Fibroblast of lung (primary cell): ENCODE measurements around the gene KPNB1. TPM values are rescaled to one million over a fixed set of nuclear protein-coding genes. Genes with fewer than 3 reads are reported as not detected.
A peak's percentile ranks its signal among the peaks of the same experiment; 100 is the strongest.

Experiments used
- DNase-seq, 2 donors: peaks; one replicate each; pipeline versions ENCODE4 v3.0.0 to v3.0.0-alpha.2; 2010; ENCODE audit warnings: low read depth in 2 of 2
- H2AFZ ChIP-seq: 2 replicates; pipeline ENCODE4 v1.5.1; 2012; ENCODE audit warnings: low read length, control low read depth, inconsistent platforms
- H3K27ac ChIP-seq: 2 replicates; pipeline ENCODE4 v1.5.1; 2011; ENCODE audit warnings: low read length, control low read depth; ENCODE audit not compliant: insufficient read depth
- H3K27me3 ChIP-seq: 2 replicates; pipeline ENCODE4 v1.5.1; 2011; ENCODE audit warnings: mild to moderate bottlenecking, low read length; ENCODE audit not compliant: control insufficient read depth, insufficient read depth
- H3K36me3 ChIP-seq: 2 replicates; pipeline ENCODE4 v1.5.1; 2011; ENCODE audit warnings: low read length; ENCODE audit not compliant: control insufficient read depth, insufficient read depth
- H3K4me1 ChIP-seq: 2 replicates; pipeline ENCODE4 v1.5.1; 2011; ENCODE audit warnings: low read length; ENCODE audit not compliant: control insufficient read depth, insufficient read depth; ENCODE audit errors: extremely low read depth
- H3K4me2 ChIP-seq: 2 replicates; pipeline ENCODE4 v1.5.1; 2011; ENCODE audit warnings: low read length, control low read depth; ENCODE audit not compliant: insufficient read depth; ENCODE audit errors: extremely low read depth
- H3K4me3 ChIP-seq, 4 experiments: fragments of 200-600 bp in 1 of 4; sonication (generic) in 1 of 4; replicated peaks in 1 of 4; 2 replicates each; pipeline ENCODE4 v1.5.1; 2011 to 2016; ENCODE audit warnings: low read length in 4 of 4, low read depth in 3 of 4, mild to moderate bottlenecking in 3 of 4, control low read depth in 2 of 4, inconsistent platforms in 1 of 4, mixed read lengths in 1 of 4; ENCODE audit not compliant: insufficient read depth in 1 of 4; ENCODE audit errors: control extremely low read depth in 1 of 4
- H3K79me2 ChIP-seq: 2 replicates; pipeline ENCODE4 v1.5.1; 2012; ENCODE audit warnings: mild to moderate bottlenecking, low read length, inconsistent platforms; ENCODE audit not compliant: control insufficient read depth, insufficient read depth
- H3K9ac ChIP-seq: 2 replicates; pipeline ENCODE4 v1.5.1; 2011; ENCODE audit warnings: mild to moderate bottlenecking, low read length, control low read depth; ENCODE audit not compliant: insufficient read depth
- H3K9me3 ChIP-seq: 2 replicates; pipeline ENCODE4 v1.5.1; 2012; ENCODE audit warnings: low read depth, low read length; ENCODE audit not compliant: control insufficient read depth, insufficient read depth
- H4K20me1 ChIP-seq: 2 replicates; pipeline ENCODE4 v1.5.1; 2011; ENCODE audit warnings: low read length; ENCODE audit not compliant: control insufficient read depth, insufficient read depth; ENCODE audit errors: extremely low read depth
- CTCF ChIP-seq, 2 donors: IDR thresholded peaks in 1 of 2; conservative IDR thresholded peaks in 1 of 2; 1 replicate in 1 of 2; 2 replicates in 1 of 2; pipeline ENCODE4 v1.5.1; 2011 to 2012; ENCODE audit warnings: low read length in 2 of 2, control low read depth in 1 of 2, inconsistent platforms in 1 of 2, low read depth in 1 of 2, mild to moderate bottlenecking in 1 of 2
- EZH2 ChIP-seq: IDR thresholded peaks from 2 replicates; pipeline ENCODE4 v1.5.1; 2012; ENCODE audit warnings: low read length, control low read depth, mild to moderate bottlenecking; ENCODE audit errors: missing control alignments
- polyA plus RNA-seq, 2 donors: library from polyadenylated mRNA; depleted of rRNA in 1 of 2; stranded (reverse) in 1 of 2; unstranded in 1 of 2; fragments of >200 nt; gene quantifications; 2 replicates each; pipeline ENCODE4 v1.2.1, GENCODE V29; 2011 to 2012; ENCODE audit warnings: missing spikeins in 1 of 2
- total RNA-seq: library from RNA; depleted of rRNA; stranded (reverse); fragments of >200 nt; gene quantifications from 2 replicates; pipeline ENCODE4 v1.2.1, GENCODE V29; 2014

The KPNB1 gene
- total and polyA plus RNA-seq, 2 donors (not counting 1 experiment from before 2014, with no cell fraction given): 253 to 267 TPM

- Histone ChIP-seq H3K4me1 (peaks cover 23% of the 10 kb centered on the region), H2AFZ (no peak overlapping the region), H3K36me3 (no peaks in the 10 kb centered on the region), H3K4me3 (no peak overlapping the region), H3K9me3 (no peaks in the 10 kb centered on the region), H4K20me1 (no peaks in the 10 kb centered on the region), H3K27me3 (peaks cover 47% of the 10 kb centered on the region), H3K9ac (no peak overlapping the region), H3K4me2 (no peak overlapping the region), H3K79me2 (no peaks in the 10 kb centered on the region), H3K27ac (no peak overlapping the region)
- TF ChIP-seq CTCF (conservative IDR thresholded peaks at IDR 0.05 in 1 of 2, IDR thresholded peaks at IDR 0.05 in 1 of 2; ENCODE audit: low read depth in 1 of 2, low read length in 2 of 2) (no peak), EZH2 (no peak)
- no peak for DNase-seq
These were observed 72.0 kb downstream of the KPNB1 start for GRCh38 chr17:47721725-47722124.

GRCh38 chr17:47724705-47725104, 75.0 kb downstream of the KPNB1 start:
- no peaks in the 10 kb centered on the region for H3K36me3 ChIP-seq
- H3K4me2 ChIP-seq: no peak overlapping the region
- H3K27me3 ChIP-seq: peaks cover 44% of the 10 kb centered on the region
- no peak overlapping the region for H3K9ac ChIP-seq
- peaks cover 6% of the 10 kb centered on the region for H3K4me1 ChIP-seq
- no peaks in the 10 kb centered on the region for H3K79me2 ChIP-seq
- TF ChIP-seq CTCF (conservative IDR thresholded peaks at IDR 0.05 in 1 of 2, IDR thresholded peaks at IDR 0.05 in 1 of 2; ENCODE audit: low read depth in 1 of 2, low read length in 2 of 2): no peak
- TF ChIP-seq EZH2: no peak
- no peak for DNase-seq
- no peak overlapping the region for H3K4me3 ChIP-seq
- H2AFZ ChIP-seq: no peak overlapping the region
- H4K20me1 ChIP-seq: no peaks in the 10 kb centered on the region
- no peak overlapping the region for H3K27ac ChIP-seq
- H3K9me3 ChIP-seq: no peaks in the 10 kb centered on the region

DNA sequence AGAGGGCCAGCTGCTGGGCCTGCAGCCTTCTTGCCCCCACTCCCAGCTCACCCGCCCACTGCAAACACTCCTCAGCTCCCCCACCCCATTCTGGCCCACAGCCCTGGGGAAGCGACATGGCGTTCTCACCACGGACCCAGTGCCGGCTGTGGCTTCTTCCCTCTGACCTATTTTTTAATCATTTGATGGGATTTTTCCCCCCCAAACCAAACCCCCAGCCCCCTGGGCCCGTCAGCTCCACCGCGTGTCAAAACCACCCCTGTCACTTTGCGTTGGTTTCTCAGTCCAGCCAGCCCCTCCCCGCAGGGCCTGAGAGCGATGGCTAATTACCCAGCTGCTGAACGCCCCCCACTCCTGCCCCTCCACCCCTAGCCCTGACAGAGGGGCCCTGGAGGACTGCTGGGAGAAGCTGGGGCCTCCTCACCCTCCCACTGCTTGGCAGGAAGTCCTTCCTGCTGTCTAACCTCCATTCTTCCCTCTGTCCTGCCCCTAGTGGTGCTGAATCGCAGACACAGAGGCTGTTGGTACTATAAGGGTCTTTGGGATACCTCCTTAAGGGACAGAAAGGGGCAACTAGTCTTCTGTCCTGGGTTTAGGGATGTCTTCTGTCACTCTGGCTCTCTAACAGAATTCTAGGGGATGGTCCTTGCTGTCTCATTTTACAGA, 75.9 kb downstream of the KPNB1 start:
- H2AFZ ChIP-seq: no peak overlapping the region
- H3K27ac ChIP-seq: no peak overlapping the region
- H3K79me2 ChIP-seq: no peaks in the 10 kb centered on the region
- H3K36me3 ChIP-seq: no peaks in the 10 kb centered on the region
- H3K4me1 ChIP-seq: peaks cover 2% of the 10 kb centered on the region
- H3K27me3 ChIP-seq: peaks cover 46% of the 10 kb centered on the region
- H4K20me1 ChIP-seq: no peaks in the 10 kb centered on the region
- H3K9ac ChIP-seq: no peak overlapping the region
- DNase-seq: no peak
- H3K9me3 ChIP-seq: no peaks in the 10 kb centered on the region
- H3K4me2 ChIP-seq: no peak overlapping the region
- TF ChIP-seq EZH2 (no peak), CTCF (conservative IDR thresholded peaks at IDR 0.05 in 1 of 2, IDR thresholded peaks at IDR 0.05 in 1 of 2; ENCODE audit: low read depth in 1 of 2, low read length in 2 of 2) (peak in 1 of 2 donors; percentile 10)
- H3K4me3 ChIP-seq: no peak overlapping the region
